Peyer's patch (tissue), 4 donors: Measurements from ENCODE around the gene P2RX7. TPM values are rescaled to one million over a fixed set of nuclear protein-coding genes. Genes with fewer than 3 reads are reported as not detected.

Source experiments
- DNase-seq, 3 donors: peaks; one replicate each; pipeline ENCODE4 v3.0.0-alpha.2; 2017 to 2019
- H3K27ac ChIP-seq, 4 donors: fragments of 200-600 bp; sonication (generic); one replicate each; pipeline ENCODE4 v1.5.1; 2016 to 2019
- H3K27me3 ChIP-seq, 2 donors: fragments of 200-600 bp; sonication (generic); one replicate each; pipeline ENCODE4 v1.5.1; 2019
- H3K36me3 ChIP-seq, 3 donors: fragments of 200-600 bp; sonication (generic); one replicate each; pipeline ENCODE4 v1.5.1; 2016 to 2019
- H3K4me1 ChIP-seq, 4 donors: fragments of 200-600 bp; sonication (generic); one replicate each; pipeline ENCODE4 v1.5.1; 2016 to 2019
- H3K4me3 ChIP-seq, 4 donors: fragments of 200-600 bp; sonication (generic); 1 replicate in 3 of 4; 2 replicates in 1 of 4; pipeline ENCODE4 v1.5.1; 2016 to 2019; ENCODE audit warnings: mild to moderate bottlenecking in 1 of 4
- H3K9me3 ChIP-seq, 4 donors: fragments of 200-600 bp; sonication (generic); one replicate each; pipeline ENCODE4 v1.5.1; 2016 to 2019; ENCODE audit warnings: mild to moderate bottlenecking in 1 of 4
- CTCF ChIP-seq, 6 experiments: fragments of 450-650 bp in 4 of 6; fragments of 200-600 bp in 2 of 6; sonication (generic) in 1 of 6; IDR thresholded peaks; one replicate each; pipeline ENCODE4 v1.5.1; 2017 to 2019; ENCODE audit warnings: antibody characterized with exemption in 6 of 6, mild to moderate bottlenecking in 3 of 6, moderate library complexity in 1 of 6
- POLR2A ChIP-seq, 2 donors: fragments of 450-650 bp; IDR thresholded peaks; one replicate each; pipeline ENCODE4 v1.5.1; 2017; ENCODE audit warnings: antibody characterized with exemption in 2 of 2, mild to moderate bottlenecking in 2 of 2, moderate library complexity in 2 of 2
- total RNA-seq, 4 donors: library from RNA; depleted of rRNA; stranded (reverse); fragments of >200 nt; gene quantifications; one replicate each; pipeline ENCODE4 v1.1.0, GENCODE V29; 2016

The P2RX7 gene
- total RNA-seq, 4 donors from 2014 or later = 1.0 to 9.1 (median 1.7) TPM; not detected in 1

DNA sequence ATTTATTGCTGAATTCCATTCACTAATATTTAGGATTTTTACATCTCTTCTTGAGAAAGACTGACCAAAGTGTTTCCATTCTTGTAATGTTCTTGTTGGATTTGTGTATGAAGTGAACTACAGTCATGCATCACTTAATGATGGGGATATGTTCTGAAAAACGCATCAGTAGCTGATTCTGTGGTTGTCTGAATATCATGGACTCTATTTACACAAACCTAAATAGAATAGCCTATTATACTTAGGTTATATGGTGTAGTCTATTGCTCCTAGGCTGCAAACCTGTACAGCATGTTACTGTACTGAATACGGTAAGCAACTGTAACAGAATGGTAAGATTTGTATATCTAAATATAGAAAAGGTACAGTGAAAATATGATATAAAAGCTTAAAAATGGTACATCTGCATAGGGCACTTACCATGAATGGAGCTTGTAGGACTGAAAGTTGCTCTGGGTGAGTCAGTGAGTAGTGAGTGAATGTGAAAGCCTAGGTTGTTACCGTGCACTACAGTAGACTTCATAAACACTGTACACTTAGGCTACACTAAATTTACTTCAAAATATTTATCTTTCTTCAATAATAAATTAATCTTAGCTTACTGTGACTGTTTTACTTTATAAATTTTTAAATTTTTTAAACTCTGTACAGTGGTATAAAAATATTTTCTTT, 49.7 kb downstream of the P2RX7 start:
- Histone ChIP-seq H3K36me3 (peaks cover 0 to 4% (median 0%) of the 10 kb centered on the region in 3 donors), H3K9me3 (no peaks in the 10 kb centered on the region), H3K27me3 (no peaks in the 10 kb centered on the region), H3K27ac (no peak overlapping the region), H3K4me3 (no peak overlapping the region), H3K4me1 (no peaks in the 10 kb centered on the region)
- no peak for DNase-seq
- no peak for TF ChIP-seq CTCF (IDR thresholded peaks at IDR 0.05)
- TF ChIP-seq POLR2A (IDR thresholded peaks at IDR 0.05) = no peak

DNA sequence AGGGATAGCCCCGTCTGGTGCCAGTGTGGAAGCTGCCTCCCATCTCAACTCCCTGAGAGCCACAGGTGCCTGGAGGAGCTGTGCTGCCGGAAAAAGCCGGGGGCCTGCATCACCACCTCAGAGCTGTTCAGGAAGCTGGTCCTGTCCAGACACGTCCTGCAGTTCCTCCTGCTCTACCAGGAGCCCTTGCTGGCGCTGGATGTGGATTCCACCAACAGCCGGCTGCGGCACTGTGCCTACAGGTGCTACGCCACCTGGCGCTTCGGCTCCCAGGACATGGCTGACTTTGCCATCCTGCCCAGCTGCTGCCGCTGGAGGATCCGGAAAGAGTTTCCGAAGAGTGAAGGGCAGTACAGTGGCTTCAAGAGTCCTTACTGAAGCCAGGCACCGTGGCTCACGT, 51.7 kb downstream of the P2RX7 start:
- Histone ChIP-seq H3K4me1 (no peaks in the 10 kb centered on the region), H3K9me3 (no peaks in the 10 kb centered on the region), H3K27ac (no peak overlapping the region), H3K36me3 (no peaks in the 10 kb centered on the region), H3K27me3 (no peaks in the 10 kb centered on the region), H3K4me3 (no peak overlapping the region)
- no peak for DNase-seq
- TF ChIP-seq POLR2A (IDR thresholded peaks at IDR 0.05) = no peak
- no peak for TF ChIP-seq CTCF (IDR thresholded peaks at IDR 0.05)

DNA sequence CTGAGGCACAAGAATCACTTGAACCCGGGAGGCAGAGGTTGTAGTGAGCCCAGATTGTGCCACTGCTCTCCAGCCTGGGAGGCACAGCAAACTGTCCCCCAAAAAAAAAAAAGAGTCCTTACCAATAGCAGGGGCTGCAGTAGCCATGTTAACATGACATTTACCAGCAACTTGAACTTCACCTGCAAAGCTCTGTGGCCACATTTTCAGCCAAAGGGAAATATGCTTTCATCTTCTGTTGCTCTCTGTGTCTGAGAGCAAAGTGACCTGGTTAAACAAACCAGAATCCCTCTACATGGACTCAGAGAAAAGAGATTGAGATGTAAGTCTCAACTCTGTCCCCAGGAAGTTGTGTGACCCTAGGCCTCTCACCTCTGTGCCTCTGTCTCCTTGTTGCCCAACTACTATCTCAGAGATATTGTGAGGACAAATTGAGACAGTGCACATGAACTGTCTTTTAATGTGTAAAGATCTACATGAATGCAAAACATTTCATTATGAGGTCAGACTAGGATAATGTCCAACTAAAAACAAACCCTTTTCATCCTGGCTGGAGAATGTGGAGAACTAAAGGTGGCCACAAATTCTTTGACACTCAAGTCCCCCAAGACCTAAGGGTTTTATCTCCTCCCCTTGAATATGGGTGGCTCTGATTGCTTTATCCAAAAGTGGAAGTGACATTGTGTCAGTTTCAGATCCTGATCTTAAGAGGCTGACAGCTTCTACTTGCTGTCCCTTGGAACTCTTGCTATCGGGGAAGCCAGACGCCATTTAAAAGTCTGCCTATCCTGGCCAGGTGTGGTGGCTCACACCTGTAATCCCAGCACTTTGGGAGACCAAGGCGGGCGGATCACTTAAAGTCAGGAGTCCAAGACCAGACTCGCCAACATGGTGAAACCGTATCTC, 52.6 kb downstream of the P2RX7 start:
- H3K9me3 ChIP-seq = no peaks in the 10 kb centered on the region
- TF ChIP-seq CTCF (IDR thresholded peaks at IDR 0.05) (no peak), POLR2A (IDR thresholded peaks at IDR 0.05) (no peak)
- no peaks in the 10 kb centered on the region for H3K27me3 ChIP-seq
- H3K27ac ChIP-seq = no peak overlapping the region
- no peak for DNase-seq
- no peaks in the 10 kb centered on the region for H3K36me3 ChIP-seq
- H3K4me1 ChIP-seq = no peaks in the 10 kb centered on the region
- H3K4me3 ChIP-seq = no peak overlapping the region

DNA sequence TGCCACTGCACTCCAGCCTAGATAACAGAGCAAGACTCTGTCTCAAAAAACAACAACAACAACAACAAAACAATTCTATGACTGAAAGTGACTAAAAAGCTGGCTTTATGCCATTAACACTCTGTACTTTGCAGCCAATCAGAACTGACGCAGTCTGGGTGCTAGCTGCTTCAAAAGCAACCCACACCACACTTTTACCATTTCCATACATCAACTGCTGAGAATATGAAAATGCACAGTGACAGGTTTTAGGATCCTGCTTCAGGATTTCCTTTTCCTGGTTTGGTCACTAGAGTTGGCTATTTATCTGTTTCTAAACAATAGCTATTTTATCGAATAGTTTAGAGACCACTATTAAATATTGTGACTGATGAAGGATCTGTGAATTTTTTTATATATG, 54.1 kb downstream of the P2RX7 start:
- DNase-seq = no peak
- Histone ChIP-seq H3K4me1 (no peaks in the 10 kb centered on the region), H3K27me3 (no peaks in the 10 kb centered on the region), H3K4me3 (no peak overlapping the region), H3K9me3 (no peaks in the 10 kb centered on the region), H3K36me3 (no peaks in the 10 kb centered on the region), H3K27ac (no peak overlapping the region)
- no peak for TF ChIP-seq POLR2A (IDR thresholded peaks at IDR 0.05)
- TF ChIP-seq CTCF (IDR thresholded peaks at IDR 0.05) = no peak

DNA sequence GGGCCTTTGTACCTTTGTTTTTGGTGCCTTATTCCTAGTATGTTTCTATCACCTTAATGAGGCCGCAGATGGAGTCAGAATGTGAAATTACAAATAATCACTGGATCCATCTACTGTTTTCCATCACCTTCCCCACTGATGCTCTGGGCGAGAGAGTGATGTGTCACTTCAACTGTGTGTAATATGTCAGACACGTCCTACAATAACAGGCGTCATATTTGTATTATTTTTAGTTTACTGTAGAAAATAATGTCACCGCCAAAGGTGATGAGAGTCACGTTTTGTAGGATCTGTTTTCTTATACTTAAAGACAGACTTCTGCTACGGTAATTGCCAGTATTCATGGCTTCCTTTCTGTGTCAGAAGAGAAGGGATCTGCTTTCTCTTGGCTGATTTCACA, 54.8 kb downstream of the P2RX7 start:
- Histone ChIP-seq H3K27ac (no peak overlapping the region), H3K27me3 (no peaks in the 10 kb centered on the region), H3K4me1 (no peaks in the 10 kb centered on the region), H3K4me3 (no peak overlapping the region), H3K36me3 (no peaks in the 10 kb centered on the region), H3K9me3 (no peaks in the 10 kb centered on the region)
- no peak for DNase-seq
- no peak for TF ChIP-seq CTCF (IDR thresholded peaks at IDR 0.05)
- no peak for TF ChIP-seq POLR2A (IDR thresholded peaks at IDR 0.05)
